Transverse colon (tissue), 3 donors: ENCODE measurements around the gene CCDC201.
"Not testable (repeated sequence)": the region's sequence is repeated elsewhere in the genome, so short reads cannot be mapped to it uniquely, and the experiment has no call there.

Experiments used
- EP300 ChIP-seq: sonication (generic); formaldehyde crosslinking; IDR thresholded peaks from one replicate; pipeline ENCODE4 v1.6.1; 2017; ENCODE audit warnings: antibody characterized with exemption, low read depth
- POLR2A ChIP-seq: fragments of 450-650 bp; IDR thresholded peaks from one replicate; pipeline ENCODE4 v1.6.1; 2016; ENCODE audit warnings: antibody characterized with exemption, mild to moderate bottlenecking, moderate library complexity
- TF ChIP-seq, protein P1 (sequence below), 5 experiments: fragments of 200-600 bp in 3 of 5; fragments of 450-650 bp in 2 of 5; sonication (generic) in 3 of 5; IDR thresholded peaks; 1 replicate in 2 of 5; 2 replicates in 3 of 5; pipeline ENCODE4 v1.5.1; 2016 to 2017; ENCODE audit warnings: antibody characterized with exemption in 5 of 5, inconsistent platforms in 3 of 5, mild to moderate bottlenecking in 2 of 5, moderate library complexity in 1 of 5

DNA sequence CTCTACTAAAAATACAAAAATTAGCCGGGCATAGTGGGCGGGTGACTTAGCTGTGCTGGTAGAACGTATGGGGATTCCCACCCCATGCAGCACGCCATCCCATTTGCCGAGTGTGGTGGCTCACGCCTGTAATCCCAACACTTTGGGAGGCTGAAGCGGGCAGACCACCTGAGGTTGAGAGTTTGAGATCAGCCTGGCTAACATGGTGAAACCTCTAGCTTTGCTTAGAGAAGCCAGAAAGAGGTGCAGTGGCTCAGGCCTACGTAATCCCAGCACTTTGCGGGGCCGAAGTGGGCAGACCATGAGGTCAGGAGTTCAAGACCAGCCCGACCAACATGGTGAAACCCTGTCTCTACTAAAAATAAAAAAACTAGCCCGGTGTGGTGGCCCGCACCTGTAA is 45.2 kb downstream of the CCDC201 start:
- TF ChIP-seq, protein P1, sequence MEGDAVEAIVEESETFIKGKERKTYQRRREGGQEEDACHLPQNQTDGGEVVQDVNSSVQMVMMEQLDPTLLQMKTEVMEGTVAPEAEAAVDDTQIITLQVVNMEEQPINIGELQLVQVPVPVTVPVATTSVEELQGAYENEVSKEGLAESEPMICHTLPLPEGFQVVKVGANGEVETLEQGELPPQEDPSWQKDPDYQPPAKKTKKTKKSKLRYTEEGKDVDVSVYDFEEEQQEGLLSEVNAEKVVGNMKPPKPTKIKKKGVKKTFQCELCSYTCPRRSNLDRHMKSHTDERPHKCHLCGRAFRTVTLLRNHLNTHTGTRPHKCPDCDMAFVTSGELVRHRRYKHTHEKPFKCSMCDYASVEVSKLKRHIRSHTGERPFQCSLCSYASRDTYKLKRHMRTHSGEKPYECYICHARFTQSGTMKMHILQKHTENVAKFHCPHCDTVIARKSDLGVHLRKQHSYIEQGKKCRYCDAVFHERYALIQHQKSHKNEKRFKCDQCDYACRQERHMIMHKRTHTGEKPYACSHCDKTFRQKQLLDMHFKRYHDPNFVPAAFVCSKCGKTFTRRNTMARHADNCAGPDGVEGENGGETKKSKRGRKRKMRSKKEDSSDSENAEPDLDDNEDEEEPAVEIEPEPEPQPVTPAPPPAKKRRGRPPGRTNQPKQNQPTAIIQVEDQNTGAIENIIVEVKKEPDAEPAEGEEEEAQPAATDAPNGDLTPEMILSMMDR (IDR thresholded peaks at IDR 0.05): not testable (repeated sequence)
- not testable (repeated sequence) for TF ChIP-seq EP300, POLR2A
